HG02885 (cell line): Measurements from ENCODE around the gene TPSAB1.

Experiments
- ATAC-seq: cut with Tn5 transposase; IDR thresholded peaks from one replicate; pipeline ENCODE4 v1.9.1; 2021; ENCODE audit warnings: mild to moderate bottlenecking; ENCODE audit not compliant: unreplicated experiment, poor library complexity

TPSAB1 gene

GRCh38 chr16:1279945-1280589 is 39.6 kb downstream of the TPSAB1 start:
- ATAC-seq, result no peak

DNA sequence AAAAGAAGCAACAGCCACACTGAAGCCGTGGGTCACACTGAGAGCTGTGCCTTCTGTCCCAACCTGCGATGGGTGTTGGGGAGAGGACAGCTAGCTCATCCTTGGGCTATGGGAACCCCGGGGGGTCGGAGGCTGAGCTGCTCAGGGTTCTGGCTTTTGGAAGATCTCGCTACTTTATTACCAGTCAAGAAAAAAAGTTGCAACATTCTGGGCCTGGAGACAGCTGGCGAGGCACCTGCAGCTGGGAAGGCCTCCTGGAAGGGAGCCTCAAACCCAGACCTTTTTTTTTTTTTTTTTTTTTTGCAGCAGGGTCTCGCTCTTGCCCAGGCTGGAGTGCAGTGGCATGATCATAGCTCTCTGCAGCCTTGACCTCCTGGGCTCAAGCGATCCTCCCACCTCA is 40.3 kb downstream of the TPSAB1 start:
- no peak for ATAC-seq

DNA sequence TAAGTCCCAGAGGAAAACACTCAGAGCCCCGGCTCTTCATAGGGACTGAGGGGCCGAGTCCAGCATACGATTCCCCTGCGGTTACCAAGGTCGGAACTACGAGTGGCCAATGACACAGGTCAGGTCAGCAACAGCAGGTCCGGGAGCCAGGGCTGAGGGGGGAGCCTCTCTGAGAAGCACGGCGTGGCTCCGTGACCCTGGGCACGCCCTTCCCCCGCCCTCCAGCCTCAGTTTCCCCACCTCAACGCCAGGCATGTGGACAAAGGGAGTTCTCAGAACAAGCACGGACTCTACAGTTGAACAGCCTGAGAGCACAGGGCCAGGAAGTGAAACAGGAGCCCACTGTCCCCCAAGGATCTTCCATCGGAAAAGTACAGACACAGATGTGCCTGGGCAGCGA is 41.0 kb downstream of the TPSAB1 start:
- no peak for ATAC-seq

DNA sequence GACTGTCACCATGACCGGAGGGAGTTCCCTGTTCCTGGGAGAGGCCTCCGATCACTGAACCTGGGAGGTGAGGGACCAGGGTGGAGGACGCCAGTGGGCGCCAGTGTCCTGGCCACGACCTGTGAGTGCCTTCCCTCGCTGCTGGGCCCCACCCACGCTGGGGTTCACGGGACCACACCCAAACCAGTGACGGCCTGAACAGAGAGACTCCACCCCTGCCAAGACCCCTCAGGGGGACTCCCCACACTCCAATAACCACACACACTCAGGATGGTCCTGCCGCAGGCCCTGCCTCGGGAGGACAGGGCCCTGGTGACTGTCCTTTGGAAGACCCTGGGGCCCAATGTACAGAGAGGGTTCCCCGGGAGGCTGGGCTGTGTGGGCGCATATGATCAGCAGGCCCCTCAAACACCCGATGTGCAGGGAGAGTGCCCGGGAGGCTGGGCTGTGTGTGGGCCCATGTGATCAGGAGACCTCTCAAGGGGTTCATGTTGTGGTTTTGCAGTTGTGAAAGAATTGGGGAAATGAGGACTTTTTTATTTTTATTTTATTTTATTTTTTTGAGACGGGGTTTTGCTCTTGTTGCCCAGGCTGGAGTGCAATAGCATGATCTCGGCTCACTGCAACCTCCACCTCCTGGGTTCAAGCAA is 41.9 kb downstream of the TPSAB1 start:
- ATAC-seq, result no peak

GRCh38 chr16:1283296-1283695 is 42.8 kb downstream of the TPSAB1 start:
- no peak for ATAC-seq

GRCh38 chr16:1283996-1284616 is 43.6 kb downstream of the TPSAB1 start:
- no peak for ATAC-seq

- no peak for ATAC-seq
Measured at GRCh38 chr16:1285669-1286512, 45.4 kb downstream of the TPSAB1 start.

GRCh38 chr16:1286513-1287094 is 46.1 kb downstream of the TPSAB1 start:
- no peak for ATAC-seq

GRCh38 chr16:1287982-1288670 is 47.6 kb downstream of the TPSAB1 start:
- ATAC-seq, result no peak

DNA sequence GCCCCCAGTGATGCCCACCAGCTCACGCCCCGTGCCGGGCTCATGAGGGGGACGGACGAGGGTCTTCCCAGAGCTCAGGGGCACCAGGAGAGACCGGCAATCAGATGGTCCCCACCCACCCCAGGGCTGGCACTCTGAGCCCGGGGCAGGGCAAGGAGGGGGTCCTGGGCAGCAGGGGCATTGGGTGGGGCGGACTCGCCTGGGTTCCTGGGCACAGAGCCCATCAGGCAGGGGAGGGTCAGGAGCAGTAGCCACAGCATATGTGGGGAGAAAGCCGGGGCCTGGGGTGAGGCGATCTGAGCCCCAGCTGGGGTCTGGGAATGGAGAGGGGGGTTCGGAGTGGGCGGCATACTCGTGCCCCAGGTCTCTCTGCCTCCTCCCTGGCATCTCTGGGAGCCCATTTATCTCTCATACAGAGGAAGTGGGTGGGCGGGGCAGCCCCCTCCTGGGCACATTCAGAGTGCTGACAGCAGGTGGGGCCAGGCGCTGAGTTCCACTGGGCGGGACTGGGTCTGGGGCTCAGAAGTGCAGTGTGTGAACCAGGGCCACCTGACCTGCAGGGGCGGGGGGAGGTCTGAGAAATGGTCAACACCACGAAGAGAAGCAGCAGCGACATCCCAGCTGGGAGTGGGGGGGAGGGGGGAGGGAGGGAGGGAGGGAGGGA is 48.4 kb downstream of the TPSAB1 start:
- ATAC-seq, result no peak

DNA sequence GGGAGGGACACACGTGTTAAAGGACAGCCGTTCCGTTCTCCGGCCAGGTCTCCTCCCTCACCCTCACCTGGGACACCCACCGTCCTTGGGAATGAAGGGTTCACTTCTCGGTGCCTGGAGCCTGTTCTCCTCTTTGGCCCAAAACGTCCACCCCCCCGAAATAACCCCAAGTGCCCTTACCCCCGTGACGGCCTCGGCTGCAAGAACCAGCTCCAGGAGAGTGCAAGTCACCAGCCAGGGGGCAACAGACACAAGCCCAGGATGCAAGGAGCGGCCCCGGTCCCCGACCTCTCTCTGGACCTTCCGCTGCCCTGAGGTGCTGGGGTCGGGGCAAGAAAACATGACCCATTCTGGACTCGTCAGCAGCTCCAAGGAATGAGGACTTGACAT is 49.0 kb downstream of the TPSAB1 start:
- no peak for ATAC-seq

DNA sequence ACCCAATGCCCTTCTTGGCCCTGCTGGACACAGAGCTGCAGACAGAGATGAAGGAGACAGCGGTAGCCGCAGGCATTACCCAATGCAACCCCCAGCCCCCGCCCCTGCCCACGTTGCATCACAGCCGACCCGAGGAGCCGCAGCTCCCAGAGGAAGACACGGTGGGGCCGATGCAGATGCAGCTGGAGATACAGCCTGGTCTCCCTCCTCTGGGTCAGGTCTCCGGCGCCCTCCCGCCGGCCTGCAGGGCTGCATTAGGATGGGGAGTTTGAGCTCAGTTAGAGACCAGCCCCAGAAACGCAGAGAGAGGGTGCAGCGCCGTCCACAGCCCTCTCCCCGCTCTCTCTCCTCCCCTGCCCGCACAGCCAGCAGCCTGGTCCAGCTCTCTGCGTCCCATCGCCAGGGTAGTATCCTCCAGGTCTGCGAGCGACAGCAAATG is 49.6 kb downstream of the TPSAB1 start:
- ATAC-seq, result no peak

- ATAC-seq, result no peak
Measured at GRCh38 chr16:1290860-1291575, 50.5 kb downstream of the TPSAB1 start.

GRCh38 chr16:1291576-1291974 is 51.1 kb downstream of the TPSAB1 start:
- ATAC-seq, result no peak
